Measurements from ENCODE around the gene AGPAT4.
A peak's percentile ranks its signal among the peaks of the same experiment; 100 is the strongest.

The AGPAT4 gene

GRCh38 chr6:161110028-161110779, 163.7 kb downstream of the AGPAT4 start:
- no peak for DNase-seq (ENCODE audit: low spot score)

- DNase-seq (ENCODE audit: low spot score): no peak
Measured at GRCh38 chr6:161109366-161109765, 164.5 kb downstream of the AGPAT4 start.

GRCh38 chr6:161108916-161109315, 164.9 kb downstream of the AGPAT4 start:
- no peak for DNase-seq (ENCODE audit: low spot score)

- no peak for DNase-seq (ENCODE audit: low spot score)
Measured at GRCh38 chr6:161107779-161108730, 165.8 kb downstream of the AGPAT4 start.

- DNase-seq (ENCODE audit: low spot score): no peak
Measured at GRCh38 chr6:161105408-161105807, 168.5 kb downstream of the AGPAT4 start.

- DNase-seq (ENCODE audit: low spot score): no peak
Measured at GRCh38 chr6:161104966-161105365, 168.9 kb downstream of the AGPAT4 start.

GRCh38 chr6:161103475-161103874, 170.4 kb downstream of the AGPAT4 start:
- DNase-seq (ENCODE audit: low spot score): no peak

GRCh38 chr6:161101517-161101916, 172.3 kb downstream of the AGPAT4 start:
- no peak for DNase-seq (ENCODE audit: low spot score)

GRCh38 chr6:161100072-161100471, 173.8 kb downstream of the AGPAT4 start:
- DNase-seq (ENCODE audit: low spot score): no peak

- no peak for DNase-seq (ENCODE audit: low spot score)
Measured at GRCh38 chr6:161095916-161096315, 177.9 kb downstream of the AGPAT4 start.

GRCh38 chr6:161094955-161095354, 178.9 kb downstream of the AGPAT4 start:
- DNase-seq (ENCODE audit: low spot score): no peak

- DNase-seq (ENCODE audit: low spot score): no peak
Measured at GRCh38 chr6:161091972-161092701, 181.7 kb downstream of the AGPAT4 start.

- no peak for DNase-seq (ENCODE audit: low spot score)
Measured at GRCh38 chr6:161091151-161091550, 182.7 kb downstream of the AGPAT4 start.

GRCh38 chr6:161088676-161089328, 185.1 kb downstream of the AGPAT4 start:
- DNase-seq (ENCODE audit: low spot score): no peak

- DNase-seq (ENCODE audit: low spot score): no peak
Measured at GRCh38 chr6:161085246-161085645, 188.6 kb downstream of the AGPAT4 start.

GRCh38 chr6:161082215-161082614, 191.6 kb downstream of the AGPAT4 start:
- no peak for DNase-seq (ENCODE audit: low spot score)

- DNase-seq (ENCODE audit: low spot score): peak; percentile 12
Measured at GRCh38 chr6:161080263-161080970, 193.4 kb downstream of the AGPAT4 start.
